H1 (cell line): Measurements from ENCODE around the gene RTL3. TPM values are rescaled to one million over a fixed set of nuclear protein-coding genes. Genes with fewer than 3 reads are reported as not detected.

ENCODE experiments used
- CTCF ChIA-PET: fragments of 300-600 bp; sonication (Branson Sonifier 250); formaldehyde crosslinking; loops from one replicate; lab custom pipeline; 2021; ENCODE audit not compliant: partially characterized antibody; lab: Charles Lee
- POLR2A ChIA-PET: fragments of 300-600 bp; sonication (Branson Sonifier 250); formaldehyde crosslinking; loops from one replicate; lab custom pipeline; 2021; ENCODE audit warnings: inconsistent platforms; ENCODE audit not compliant: partially characterized antibody; lab: Charles Lee
- DNase-seq, 2 experiments: peaks; one replicate each; pipeline versions ENCODE4 v3.0.0 to v3.0.0-alpha.2; 2010 to 2022; ENCODE audit warnings: low spot score in 2 of 2, low read depth in 1 of 2, mixed read lengths in 1 of 2
- FAIRE-seq: peaks from 2 replicates; lab custom pipeline; 2011; peaks lifted over from hg19 to GRCh38; lab: Jason Lieb, UNC
- H2AFZ ChIP-seq: 2 replicates; pipeline ENCODE4 v1.8.1; 2012; ENCODE audit warnings: low read length, inconsistent platforms
- H2AK5ac ChIP-seq: 2 replicates; pipeline ENCODE4 v1.6.1; 2013; ENCODE audit warnings: low read depth, low read length
- H2BK120ac ChIP-seq: replicated peaks from 2 replicates; pipeline ENCODE3; 2013; ENCODE audit warnings: low read depth, low read length, inconsistent platforms
- H2BK12ac ChIP-seq: 2 replicates; pipeline ENCODE4 v1.6.1; 2013; ENCODE audit warnings: low read depth, low read length
- H2BK15ac ChIP-seq: 2 replicates; pipeline ENCODE4 v1.6.1; 2013; ENCODE audit warnings: low read length
- H2BK20ac ChIP-seq: 2 replicates; pipeline ENCODE4 v1.6.1; 2013; ENCODE audit warnings: low read length
- H2BK5ac ChIP-seq: 2 replicates; pipeline ENCODE4 v1.6.1; 2013; ENCODE audit warnings: low read depth, low read length
- H3K14ac ChIP-seq: 2 replicates; pipeline ENCODE4 v1.6.1; 2013; ENCODE audit warnings: inconsistent platforms; ENCODE audit not compliant: insufficient read length
- H3K18ac ChIP-seq: 2 replicates; pipeline ENCODE4 v1.6.1; 2013; ENCODE audit warnings: low read length; ENCODE audit errors: extremely low read depth
- H3K23ac ChIP-seq: 2 replicates; pipeline ENCODE4 v1.6.1; 2013; ENCODE audit warnings: inconsistent platforms; ENCODE audit not compliant: insufficient read length
- H3K23me2 ChIP-seq: 2 replicates; pipeline ENCODE4 v1.6.1; 2013; ENCODE audit warnings: low read depth, low read length
- H3K27ac ChIP-seq: 2 replicates; pipeline ENCODE4 v1.6.1; 2011; ENCODE audit warnings: low read depth, low read length, inconsistent platforms
- H3K27me3 ChIP-seq, 4 experiments: replicated peaks in 1 of 4; 1 replicate in 1 of 4; 2 replicates in 3 of 4; pipeline versions ENCODE4 v1.6.1 to v1.8.1; 2011 to 2013; ENCODE audit warnings: low read length in 3 of 4, mild to moderate bottlenecking in 3 of 4, inconsistent platforms in 2 of 4, mixed read lengths in 2 of 4, moderate library complexity in 1 of 4; ENCODE audit not compliant: control insufficient read depth in 3 of 4, insufficient read depth in 3 of 4; ENCODE audit errors: extremely low read depth in 1 of 4
- H3K36me3 ChIP-seq, 4 experiments: 2 replicates each; pipeline versions ENCODE4 v1.6.1 to v1.8.1; 2011 to 2013; ENCODE audit warnings: mild to moderate bottlenecking in 4 of 4, low read length in 3 of 4, moderate library complexity in 2 of 4, control low read depth in 1 of 4, inconsistent platforms in 1 of 4; ENCODE audit not compliant: insufficient read depth in 4 of 4, control insufficient read depth in 2 of 4
- H3K4ac ChIP-seq: replicated peaks from 2 replicates; pipeline ENCODE3; 2013; ENCODE audit warnings: low read length, low read depth, mixed read lengths, inconsistent platforms; ENCODE audit not compliant: insufficient read length
- H3K4me1 ChIP-seq, 4 experiments: replicated peaks in 1 of 4; 1 replicate in 1 of 4; 2 replicates in 3 of 4; pipeline versions ENCODE4 v1.6.1 to v1.8.1; 2011 to 2013; ENCODE audit warnings: low read length in 3 of 4, inconsistent platforms in 2 of 4, mixed read lengths in 1 of 4; ENCODE audit not compliant: insufficient read depth in 4 of 4, control insufficient read depth in 3 of 4
- H3K4me2 ChIP-seq, 2 experiments: 2 replicates each; pipeline versions ENCODE4 v1.6.1 to v1.8.1; 2011 to 2013; ENCODE audit warnings: low read depth in 2 of 2, low read length in 2 of 2, control low read depth in 1 of 2, inconsistent platforms in 1 of 2, mild to moderate bottlenecking in 1 of 2; ENCODE audit not compliant: insufficient read depth in 1 of 2
- H3K4me3 ChIP-seq, 4 experiments: fragments of 200-600, 300-600 bp in 1 of 4; sonication (generic), shearing (Covaris generic), sonication (Bioruptor Twin) in 1 of 4; 2 replicates each; pipeline versions ENCODE4 v1.5.1 to v1.8.1; 2011 to 2016; ENCODE audit warnings: low read length in 4 of 4, low read depth in 3 of 4, control low read depth in 2 of 4, inconsistent platforms in 2 of 4, mild to moderate bottlenecking in 2 of 4, mixed read lengths in 1 of 4, moderate library complexity in 1 of 4; ENCODE audit not compliant: insufficient read depth in 2 of 4; ENCODE audit errors: extremely low read depth in 1 of 4
- H3K56ac ChIP-seq: replicated peaks from 2 replicates; pipeline ENCODE3; 2013; ENCODE audit warnings: low read depth, mild to moderate bottlenecking, mixed read lengths, low read length, inconsistent platforms; ENCODE audit not compliant: insufficient read length
- H3K79me1 ChIP-seq: 2 replicates; pipeline ENCODE4 v1.6.1; 2013; ENCODE audit warnings: low read depth, low read length, control low read depth
- H3K79me2 ChIP-seq, 2 experiments: 2 replicates each; pipeline versions ENCODE4 v1.6.1 to v1.8.1; 2012 to 2013; ENCODE audit warnings: low read length in 2 of 2, mild to moderate bottlenecking in 2 of 2, inconsistent platforms in 1 of 2; ENCODE audit not compliant: insufficient read depth in 2 of 2, control insufficient read depth in 1 of 2
- H3K9ac ChIP-seq, 4 experiments: replicated peaks in 1 of 4; 1 replicate in 1 of 4; 2 replicates in 3 of 4; pipeline versions ENCODE4 v1.6.1 to v1.8.1; 2011 to 2013; ENCODE audit warnings: low read depth in 3 of 4, low read length in 3 of 4, control low read depth in 2 of 4, mild to moderate bottlenecking in 2 of 4, moderate library complexity in 2 of 4, inconsistent platforms in 1 of 4; ENCODE audit errors: extremely low read depth in 1 of 4
- H3K9me3 ChIP-seq, 2 experiments: 2 replicates each; pipeline versions ENCODE4 v1.6.1 to v1.8.1; 2012 to 2013; ENCODE audit warnings: mild to moderate bottlenecking in 2 of 2, moderate library complexity in 2 of 2, control low read depth in 1 of 2, inconsistent platforms in 1 of 2, low read depth in 1 of 2, low read length in 1 of 2, mixed read lengths in 1 of 2; ENCODE audit not compliant: insufficient read depth in 2 of 2
- H4K20me1 ChIP-seq, 2 experiments: replicated peaks in 1 of 2; 2 replicates each; pipeline versions ENCODE3 to v1.8.1; 2011 to 2013; ENCODE audit warnings: inconsistent platforms in 2 of 2, low read length in 2 of 2, mild to moderate bottlenecking in 1 of 2; ENCODE audit not compliant: insufficient read depth in 2 of 2, control insufficient read depth in 1 of 2
- H4K5ac ChIP-seq: 2 replicates; pipeline ENCODE4 v1.6.1; 2013; ENCODE audit warnings: low read length, low read depth, mixed read lengths, inconsistent platforms; ENCODE audit not compliant: insufficient read length
- H4K8ac ChIP-seq: 2 replicates; pipeline ENCODE4 v1.8.0; 2013; ENCODE audit warnings: mild to moderate bottlenecking, moderate library complexity, low read length, inconsistent platforms; ENCODE audit not compliant: insufficient read depth; ENCODE audit errors: extremely low read depth
- H4K91ac ChIP-seq: replicated peaks from 2 replicates; pipeline ENCODE3; 2013; ENCODE audit warnings: low read length, mixed read lengths, inconsistent platforms; ENCODE audit not compliant: insufficient read length
- ATF3 ChIP-seq: IDR thresholded peaks from 2 replicates; pipeline ENCODE4 v1.6.1; 2011; ENCODE audit warnings: low read depth, mild to moderate bottlenecking, low read length; ENCODE audit not compliant: insufficient read depth
- CBX5 ChIP-seq: fragments of 300-800, 300-1000 bp; sonication (generic); IDR thresholded peaks from 2 replicates; pipeline ENCODE4 v1.7.1; 2016; ENCODE audit warnings: antibody characterized with exemption, low read length, low read depth
- CBX8 ChIP-seq: fragments of 300-800, 300-1000 bp; sonication (generic); IDR thresholded peaks from 2 replicates; pipeline ENCODE4 v1.7.1; 2016; ENCODE audit warnings: low read depth, low read length, borderline replicate concordance
- CTBP2 ChIP-seq: IDR thresholded peaks from 2 replicates; pipeline ENCODE4 v1.7.0; 2011; ENCODE audit warnings: borderline replicate concordance, mild to moderate bottlenecking, moderate library complexity, mixed read lengths, low read length; ENCODE audit not compliant: insufficient read depth, insufficient read length
- JUND ChIP-seq: IDR thresholded peaks from 2 replicates; pipeline ENCODE4 v1.6.1; 2011; ENCODE audit warnings: mild to moderate bottlenecking, improper control_type of control experiment, low read length
- RFX5 ChIP-seq: IDR thresholded peaks from 2 replicates; pipeline ENCODE4 v1.6.1; 2011; ENCODE audit warnings: low read depth, low read length, improper control_type of control experiment, borderline replicate concordance
- SAP30 ChIP-seq: fragments of 300-600 bp; sonication (generic); IDR thresholded peaks from 2 replicates; pipeline ENCODE4 v1.7.1; 2012; ENCODE audit warnings: low read length, moderate library complexity, mild to moderate bottlenecking, inconsistent platforms; ENCODE audit not compliant: insufficient read depth, insufficient replicate concordance
- WGBS, 2 experiments: shearing (Covaris generic) in 1 of 2; methylation state at CpG; one replicate each; pipeline versions ENCODE4 v1.1.6 to v1.1.7; 2013 to 2015; ENCODE audit warnings: low lambda C conversion rate in 2 of 2, mixed read lengths in 2 of 2, inconsistent platforms in 1 of 2, low coverage in 1 of 2, missing lambda C conversion rate in 1 of 2; ENCODE audit not compliant: insufficient replicate concordance in 2 of 2, insufficient coverage in 1 of 2, insufficient read length in 1 of 2; ENCODE audit errors: extremely low coverage in 1 of 2, missing lambda C conversion rate in 1 of 2; 5-methylcytosine and 5-hydroxymethylcytosine counted together
- long read RNA-seq, 2 experiments: library from RNA in 1 of 2; library from capped mRNA in 1 of 2; stranded (forward); transcript quantifications; one replicate each; pipeline ENCODE4 v2.0.0, GENCODE V29; 2021; ENCODE audit warnings: inconsistent platforms in 1 of 2
- polyA minus RNA-seq, 3 experiments: library from RNA; depleted of rRNA, polyadenylated mRNA; stranded (reverse); fragments of >200 nt; gene quantifications; 1 replicate in 2 of 3; 2 replicates in 1 of 3; pipeline ENCODE4 v1.2.3, GENCODE V29; 2011
- polyA plus RNA-seq, 7 experiments: library from polyadenylated mRNA; depleted of rRNA in 3 of 7; stranded (reverse) in 5 of 7; unstranded in 2 of 7; fragments of >200 nt in 5 of 7; fragments of 200-250 nt in 2 of 7; gene quantifications; 1 replicate in 5 of 7; 2 replicates in 1 of 7; 4 replicates in 1 of 7; pipeline versions ENCODE4 v1.2.1 to v1.2.3, GENCODE V29; 2011 to 2013; ENCODE audit warnings: missing spikeins in 2 of 7, mixed read lengths in 2 of 7
- total RNA-seq: library from RNA; stranded (reverse); fragmentation: NEBNext Ultra II Directional; extraction: Animal tissue kit (Norgen Biotek cat#: 25700); gene quantifications from 2 replicates; pipeline ENCODE4 v1.2.1, GENCODE V29; 2021

The RTL3 gene, protein sequence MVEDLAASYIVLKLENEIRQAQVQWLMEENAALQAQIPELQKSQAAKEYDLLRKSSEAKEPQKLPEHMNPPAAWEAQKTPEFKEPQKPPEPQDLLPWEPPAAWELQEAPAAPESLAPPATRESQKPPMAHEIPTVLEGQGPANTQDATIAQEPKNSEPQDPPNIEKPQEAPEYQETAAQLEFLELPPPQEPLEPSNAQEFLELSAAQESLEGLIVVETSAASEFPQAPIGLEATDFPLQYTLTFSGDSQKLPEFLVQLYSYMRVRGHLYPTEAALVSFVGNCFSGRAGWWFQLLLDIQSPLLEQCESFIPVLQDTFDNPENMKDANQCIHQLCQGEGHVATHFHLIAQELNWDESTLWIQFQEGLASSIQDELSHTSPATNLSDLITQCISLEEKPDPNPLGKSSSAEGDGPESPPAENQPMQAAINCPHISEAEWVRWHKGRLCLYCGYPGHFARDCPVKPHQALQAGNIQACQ
- total RNA-seq (not detected in 2 replicates), polyA plus RNA-seq (2011; rRNA removed) (not detected in 2 replicates), polyA minus RNA-seq (2011; rRNA and poly(A)+ RNA removed) (not detected in 2 replicates)
- polyA plus RNA-seq (2011; cell fraction: cytosol; rRNA removed): not detected
- not detected for polyA plus RNA-seq (2011; cell fraction: nucleus; rRNA removed)
- polyA plus RNA-seq (2012, experiment 1 of 2): not detected in 4 replicates
- not detected for polyA plus RNA-seq (2012, experiment 2 of 2)
- not detected for polyA plus RNA-seq (2013, experiment 1 of 2)
- polyA plus RNA-seq (2013, experiment 2 of 2): not detected
- polyA minus RNA-seq (2011; cell fraction: cytosol; rRNA and poly(A)+ RNA removed): not detected
- not detected for polyA minus RNA-seq (2011; cell fraction: nucleus; rRNA and poly(A)+ RNA removed)
- long read RNA-seq, experiment 1: 0 reads
- long read RNA-seq, experiment 2: 0 reads

DNA sequence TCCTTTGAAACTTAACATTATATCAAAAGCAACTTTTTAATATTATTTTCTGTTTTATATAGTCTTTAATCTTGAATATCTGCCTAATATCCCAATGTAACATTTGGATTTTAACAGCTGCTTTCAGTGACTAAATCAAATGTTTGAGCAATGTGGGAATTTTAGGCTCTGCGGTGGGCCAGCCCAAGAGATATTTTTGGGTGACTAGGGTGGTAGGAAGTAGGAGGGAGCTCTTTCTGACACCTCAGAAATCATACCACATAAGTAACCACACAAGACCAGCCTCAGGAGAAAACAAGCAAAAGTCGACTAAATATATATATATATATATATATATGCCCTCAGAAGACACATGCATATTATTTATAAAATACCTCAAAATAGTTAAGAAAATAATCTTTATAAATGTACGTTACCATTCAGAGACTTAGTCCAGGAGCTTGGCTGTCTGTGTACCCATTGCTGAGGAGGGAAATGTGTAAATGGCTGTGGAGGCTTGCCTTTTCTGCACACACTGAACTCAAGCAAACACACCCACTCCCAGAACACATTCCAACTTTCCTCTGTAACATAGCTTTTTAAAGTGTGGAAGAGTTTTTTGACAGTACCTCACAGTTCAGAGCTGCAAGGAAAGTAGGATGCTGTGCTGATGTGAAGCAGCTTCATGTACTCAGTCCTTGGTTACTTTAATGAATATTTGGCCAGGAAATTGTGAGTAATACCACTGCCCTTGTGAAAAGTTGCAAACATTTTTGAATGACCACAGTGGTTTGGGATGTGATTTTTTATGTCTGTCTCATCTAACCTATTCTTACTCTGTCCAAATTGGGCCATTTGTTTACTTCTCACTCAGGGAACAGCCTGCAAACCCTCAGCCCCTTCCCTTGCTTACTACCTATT is at the start of gene RTL3:
TSS of gene RTL3 (minus strand) at position 484 of the 900 bp plus-strand sequence. CDS start 908 bp downstream, outside the sequence.
- H4K91ac ChIP-seq: no peak within 1 kb of the TSS
- H3K4me1 ChIP-seq: no peaks in the 10 kb centered on the region
- no peak for FAIRE-seq
- H3K18ac ChIP-seq: no peak within 1 kb of the TSS
- no peaks in the 10 kb centered on the region for H3K79me2 ChIP-seq
- no peaks in the 10 kb centered on the region for H4K20me1 ChIP-seq
- no peaks in the 10 kb centered on the region for H3K36me3 ChIP-seq
- H2BK20ac ChIP-seq: no peak within 1 kb of the TSS
- no peak within 1 kb of the TSS for H3K4ac ChIP-seq
- WGBS, 2 experiments: 93% methylated on average over 3 of the region's 3 CpGs; no CpG with 5 or more reads in 1 of the 2 experiments
- no peak within 1 kb of the TSS for H3K56ac ChIP-seq
- no peak within 1 kb of the TSS for H2AFZ ChIP-seq
- H2BK12ac ChIP-seq: no peak within 1 kb of the TSS
- H4K8ac ChIP-seq: no peak within 1 kb of the TSS
- no peak within 1 kb of the TSS for H3K27ac ChIP-seq
- no peak within 1 kb of the TSS for H2BK120ac ChIP-seq
- no peak within 1 kb of the TSS for H3K4me2 ChIP-seq
- H3K27me3 ChIP-seq: no peaks in the 10 kb centered on the region
- no peaks in the 10 kb centered on the region for H3K79me1 ChIP-seq
- no peaks in the 10 kb centered on the region for H3K23me2 ChIP-seq
- H2BK5ac ChIP-seq: no peak within 1 kb of the TSS
- POLR2A ChIA-PET: no interaction called here
- no peak within 1 kb of the TSS for H2BK15ac ChIP-seq
- no peak within 1 kb of the TSS for H3K23ac ChIP-seq
- CTCF ChIA-PET: no interaction called here
- no peak within 1 kb of the TSS for H4K5ac ChIP-seq
- H3K14ac ChIP-seq: no peak within 1 kb of the TSS
- no peak within 1 kb of the TSS for H3K4me3 ChIP-seq
- DNase-seq: no peak
- no peak within 1 kb of the TSS for H2AK5ac ChIP-seq
- H3K9me3 ChIP-seq: no peaks in the 10 kb centered on the region
- H3K9ac ChIP-seq: no peak within 1 kb of the TSS
- TF ChIP-seq JUND (no peak), RFX5 (no peak), CTBP2 (no peak), ATF3 (no peak), SAP30 (no peak), CBX5 (no peak), CBX8 (no peak)
